K562 (cell line): Measurements from ENCODE around the gene POC5. TPM values are rescaled to one million over a fixed set of nuclear protein-coding genes. Genes with fewer than 3 reads are reported as not detected.

Experiments
- CBX8 ChIP-seq: fragments of 200-600 bp; sonication (generic); IDR thresholded peaks from 2 replicates; pipeline ENCODE4 v1.6.1; 2012; ENCODE audit warnings: borderline replicate concordance, mixed run types, low read depth, mild to moderate bottlenecking, moderate library complexity, mixed read lengths, low read length, control low read depth, inconsistent platforms; ENCODE audit not compliant: poor library complexity, severe bottlenecking; ENCODE audit errors: extremely low read depth
- EZH2 ChIP-seq: IDR thresholded peaks from 2 replicates; pipeline ENCODE4 v1.6.1; 2012; ENCODE audit warnings: low read depth, mild to moderate bottlenecking, inconsistent platforms, low read length, borderline replicate concordance
- FOXK1 ChIP-seq: sonication (generic); formaldehyde crosslinking; IDR thresholded peaks from 2 replicates; pipeline ENCODE4 v1.8.0; 2022; ENCODE audit warnings: missing genetic modification reagents, mild to moderate bottlenecking, borderline replicate concordance
- MAZ ChIP-seq, 2 experiments: fragments of 450-650 bp in 1 of 2; sonication (generic) in 1 of 2; formaldehyde crosslinking; IDR thresholded peaks in 1 of 2; conservative IDR thresholded peaks in 1 of 2; 2 replicates each; pipeline versions ENCODE4 v1.4.0 to v1.5.0; 2020; ENCODE audit warnings: mild to moderate bottlenecking in 1 of 2, missing genetic modification reagents in 1 of 2
- MTA2 ChIP-seq: fragments of 450-650 bp; IDR thresholded peaks from 2 replicates; pipeline ENCODE4 v1.6.1; 2016; ENCODE audit warnings: low read depth
- NBN ChIP-seq: fragments of 450-650 bp; IDR thresholded peaks from 2 replicates; pipeline ENCODE4 v1.6.1; 2016; ENCODE audit warnings: low read depth, mild to moderate bottlenecking
- OTX1 ChIP-seq: fragments of 450-650 bp; formaldehyde crosslinking; IDR thresholded peaks from 2 replicates; pipeline ENCODE4 v1.4.0; 2022; ENCODE audit warnings: mild to moderate bottlenecking
- PHTF2 ChIP-seq: fragments of 250-450 bp; sonication (Bioruptor Pico); IDR thresholded peaks from 2 replicates; pipeline ENCODE4 v1.5.0; 2021; ENCODE audit warnings: mild to moderate bottlenecking
- RNF2 ChIP-seq: sonication (generic); IDR thresholded peaks from 2 replicates; pipeline ENCODE4 v1.6.1; 2016
- SIX5 ChIP-seq, 2 experiments: IDR thresholded peaks; 2 replicates each; pipeline ENCODE4 v1.6.1; 2011; ENCODE audit warnings: low read length in 2 of 2, borderline replicate concordance in 1 of 2, low read depth in 1 of 2, mild to moderate bottlenecking in 1 of 2, moderate library complexity in 1 of 2; ENCODE audit not compliant: insufficient read depth in 1 of 2
- XRCC3 ChIP-seq: fragments of 450-650 bp; IDR thresholded peaks from 2 replicates; pipeline ENCODE4 v1.6.1; 2017; ENCODE audit warnings: mild to moderate bottlenecking, moderate library complexity
- ZNF133 ChIP-seq: fragments of 250-450 bp; sonication (Bioruptor Pico); IDR thresholded peaks from 2 replicates; pipeline ENCODE4 v1.4.0; 2020; ENCODE audit warnings: mild to moderate bottlenecking
- ZNF785 ChIP-seq: fragments of 250-450 bp; sonication (Bioruptor Pico); IDR thresholded peaks from 2 replicates; pipeline ENCODE4 v1.4.0; 2020; ENCODE audit warnings: mild to moderate bottlenecking
- polyA plus RNA-seq, 8 experiments: library from polyadenylated mRNA; depleted of rRNA in 4 of 8; stranded (reverse) in 5 of 8; unstranded in 3 of 8; fragments of >200 nt; fragmentation: Nextera tagmentation in 2 of 8; fragmentation: Illumina TruSeq in 1 of 8; extraction: Ambion mirVana in 2 of 8; extraction: Trizol in 1 of 8; gene quantifications; 2 replicates each; pipeline versions ENCODE4 v1.2.1 to v1.2.3, GENCODE V29; 2011 to 2014; ENCODE audit warnings: inconsistent platforms in 1 of 8, missing spikeins in 1 of 8
- total RNA-seq, 7 experiments: library from RNA; depleted of rRNA in 6 of 7; stranded (reverse); fragments of >200 nt in 6 of 7; fragmentation: Illumina TruSeq in 2 of 7; extraction: Trizol in 2 of 7; gene quantifications; 2 replicates each; pipeline versions ENCODE4 v1.2.1 to v1.2.3, GENCODE V29; 2011 to 2021; ENCODE audit warnings: low replicate concordance in 1 of 7
- TF ChIP-seq, protein P1 (sequence below): IDR thresholded peaks from 3 replicates; pipeline ENCODE4 v1.6.1; 2011; ENCODE audit warnings: borderline replicate concordance, mild to moderate bottlenecking, moderate library complexity; ENCODE audit not compliant: insufficient read length; ENCODE audit errors: extremely low read depth
- TF ChIP-seq, protein P2 (sequence below), 2 experiments: IDR thresholded peaks; 2 replicates each; pipeline ENCODE4 v1.6.1; 2011; ENCODE audit warnings: borderline replicate concordance in 1 of 2, control low read depth in 1 of 2, low read depth in 1 of 2, low read length in 1 of 2, mild to moderate bottlenecking in 1 of 2, mixed read lengths in 1 of 2, moderate library complexity in 1 of 2; ENCODE audit not compliant: insufficient read depth in 1 of 2, insufficient read length in 1 of 2, poor library complexity in 1 of 2, severe bottlenecking in 1 of 2; ENCODE audit errors: extremely low read depth in 1 of 2
- TF ChIP-seq, protein P3 (sequence below): fragments of 450-650 bp; formaldehyde crosslinking; IDR thresholded peaks from 2 replicates; pipeline ENCODE4 v1.4.0; 2020; ENCODE audit warnings: mild to moderate bottlenecking, moderate library complexity
- TF ChIP-seq, protein P4 (sequence below): fragments of 450-650 bp; formaldehyde crosslinking; IDR thresholded peaks from 2 replicates; pipeline ENCODE4 v1.4.0; 2022; ENCODE audit warnings: missing genetic modification characterization
- TF ChIP-seq, protein P5 (sequence below): sonication (generic); formaldehyde crosslinking; IDR thresholded peaks from 2 replicates; pipeline ENCODE4 v1.4.0; 2020; ENCODE audit warnings: mild to moderate bottlenecking, missing genetic modification reagents

Gene POC5
- total and polyA plus RNA-seq, 9 of the 15 experiments (the other 6 are each of a cell fraction or from before 2014, with no cell fraction given): 14.5 to 38.2 (median 27.0) TPM

DNA sequence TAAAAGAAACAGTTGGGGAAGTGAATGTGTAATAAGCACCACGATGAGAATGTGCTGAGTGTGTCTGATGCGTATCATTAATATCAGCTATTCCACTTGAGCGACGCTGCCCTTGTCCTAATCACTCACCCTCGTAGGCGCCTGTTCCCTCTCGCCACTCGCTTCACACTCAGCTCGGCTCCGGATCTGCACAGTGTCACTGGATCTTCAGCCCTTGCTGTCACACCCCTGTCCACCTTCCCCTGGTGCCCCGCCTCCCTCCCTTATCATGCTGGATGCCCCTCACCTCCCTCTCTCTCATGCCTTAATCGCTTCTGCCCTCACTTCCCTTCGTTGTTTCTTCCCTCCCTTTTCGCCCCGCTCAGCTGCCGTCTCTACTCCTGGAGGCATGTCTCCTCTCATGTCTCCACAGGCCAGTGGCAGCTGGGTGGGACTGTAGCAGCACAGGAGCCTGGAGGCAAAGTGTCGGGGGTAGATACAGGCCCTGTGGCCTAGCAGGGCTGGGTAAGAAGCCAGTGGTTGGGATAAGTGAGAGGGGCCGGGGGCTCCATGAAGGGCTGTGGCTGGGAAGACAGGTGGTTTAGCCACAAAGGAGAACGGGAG, 62.4 kb downstream of the POC5 start (continued):
- TF ChIP-seq, protein P1, sequence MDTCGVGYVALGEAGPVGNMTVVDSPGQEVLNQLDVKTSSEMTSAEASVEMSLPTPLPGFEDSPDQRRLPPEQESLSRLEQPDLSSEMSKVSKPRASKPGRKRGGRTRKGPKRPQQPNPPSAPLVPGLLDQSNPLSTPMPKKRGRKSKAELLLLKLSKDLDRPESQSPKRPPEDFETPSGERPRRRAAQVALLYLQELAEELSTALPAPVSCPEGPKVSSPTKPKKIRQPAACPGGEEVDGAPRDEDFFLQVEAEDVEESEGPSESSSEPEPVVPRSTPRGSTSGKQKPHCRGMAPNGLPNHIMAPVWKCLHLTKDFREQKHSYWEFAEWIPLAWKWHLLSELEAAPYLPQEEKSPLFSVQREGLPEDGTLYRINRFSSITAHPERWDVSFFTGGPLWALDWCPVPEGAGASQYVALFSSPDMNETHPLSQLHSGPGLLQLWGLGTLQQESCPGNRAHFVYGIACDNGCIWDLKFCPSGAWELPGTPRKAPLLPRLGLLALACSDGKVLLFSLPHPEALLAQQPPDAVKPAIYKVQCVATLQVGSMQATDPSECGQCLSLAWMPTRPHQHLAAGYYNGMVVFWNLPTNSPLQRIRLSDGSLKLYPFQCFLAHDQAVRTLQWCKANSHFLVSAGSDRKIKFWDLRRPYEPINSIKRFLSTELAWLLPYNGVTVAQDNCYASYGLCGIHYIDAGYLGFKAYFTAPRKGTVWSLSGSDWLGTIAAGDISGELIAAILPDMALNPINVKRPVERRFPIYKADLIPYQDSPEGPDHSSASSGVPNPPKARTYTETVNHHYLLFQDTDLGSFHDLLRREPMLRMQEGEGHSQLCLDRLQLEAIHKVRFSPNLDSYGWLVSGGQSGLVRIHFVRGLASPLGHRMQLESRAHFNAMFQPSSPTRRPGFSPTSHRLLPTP: no peak
- TF ChIP-seq SIX5 (IDR thresholded peaks at IDR 0.05; ENCODE audit: borderline replicate concordance in 1 of 2, insufficient read depth in 1 of 2, low read depth in 1 of 2, low read length in 2 of 2) (no peak), EZH2 (no peak), CBX8 (no peak), PHTF2 (CRISPR knock-in tag) (no peak), ZNF133 (CRISPR knock-in tag) (no peak), FOXK1 (no peak), RNF2 (no peak), ZNF785 (CRISPR knock-in tag) (no peak), MAZ (CRISPR knock-in tag; conservative IDR thresholded peaks at IDR 0.05 in 1 of 2, IDR thresholded peaks at IDR 0.05 in 1 of 2) (no peak), NBN (no peak), XRCC3 (no peak), OTX1 (CRISPR knock-in tag) (no peak), MTA2 (no peak)
- TF ChIP-seq, protein P2, sequence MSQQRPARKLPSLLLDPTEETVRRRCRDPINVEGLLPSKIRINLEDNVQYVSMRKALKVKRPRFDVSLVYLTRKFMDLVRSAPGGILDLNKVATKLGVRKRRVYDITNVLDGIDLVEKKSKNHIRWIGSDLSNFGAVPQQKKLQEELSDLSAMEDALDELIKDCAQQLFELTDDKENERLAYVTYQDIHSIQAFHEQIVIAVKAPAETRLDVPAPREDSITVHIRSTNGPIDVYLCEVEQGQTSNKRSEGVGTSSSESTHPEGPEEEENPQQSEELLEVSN (IDR thresholded peaks at IDR 0.05; ENCODE audit: borderline replicate concordance in 1 of 2, extremely low read depth in 1 of 2, insufficient read depth in 1 of 2, insufficient read length in 1 of 2, low read depth in 1 of 2, low read length in 1 of 2, poor library complexity in 1 of 2, severe bottlenecking in 1 of 2): peak; percentile 16 to 29
- TF ChIP-seq, protein P3, sequence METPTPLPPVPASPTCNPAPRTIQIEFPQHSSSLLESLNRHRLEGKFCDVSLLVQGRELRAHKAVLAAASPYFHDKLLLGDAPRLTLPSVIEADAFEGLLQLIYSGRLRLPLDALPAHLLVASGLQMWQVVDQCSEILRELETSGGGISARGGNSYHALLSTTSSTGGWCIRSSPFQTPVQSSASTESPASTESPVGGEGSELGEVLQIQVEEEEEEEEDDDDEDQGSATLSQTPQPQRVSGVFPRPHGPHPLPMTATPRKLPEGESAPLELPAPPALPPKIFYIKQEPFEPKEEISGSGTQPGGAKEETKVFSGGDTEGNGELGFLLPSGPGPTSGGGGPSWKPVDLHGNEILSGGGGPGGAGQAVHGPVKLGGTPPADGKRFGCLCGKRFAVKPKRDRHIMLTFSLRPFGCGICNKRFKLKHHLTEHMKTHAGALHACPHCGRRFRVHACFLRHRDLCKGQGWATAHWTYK (CRISPR knock-in tag): no peak
- TF ChIP-seq, protein P4, sequence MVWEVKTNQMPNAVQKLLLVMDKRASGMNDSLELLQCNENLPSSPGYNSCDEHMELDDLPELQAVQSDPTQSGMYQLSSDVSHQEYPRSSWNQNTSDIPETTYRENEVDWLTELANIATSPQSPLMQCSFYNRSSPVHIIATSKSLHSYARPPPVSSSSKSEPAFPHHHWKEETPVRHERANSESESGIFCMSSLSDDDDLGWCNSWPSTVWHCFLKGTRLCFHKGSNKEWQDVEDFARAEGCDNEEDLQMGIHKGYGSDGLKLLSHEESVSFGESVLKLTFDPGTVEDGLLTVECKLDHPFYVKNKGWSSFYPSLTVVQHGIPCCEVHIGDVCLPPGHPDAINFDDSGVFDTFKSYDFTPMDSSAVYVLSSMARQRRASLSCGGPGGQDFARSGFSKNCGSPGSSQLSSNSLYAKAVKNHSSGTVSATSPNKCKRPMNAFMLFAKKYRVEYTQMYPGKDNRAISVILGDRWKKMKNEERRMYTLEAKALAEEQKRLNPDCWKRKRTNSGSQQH: no peak
- TF ChIP-seq, protein P5, sequence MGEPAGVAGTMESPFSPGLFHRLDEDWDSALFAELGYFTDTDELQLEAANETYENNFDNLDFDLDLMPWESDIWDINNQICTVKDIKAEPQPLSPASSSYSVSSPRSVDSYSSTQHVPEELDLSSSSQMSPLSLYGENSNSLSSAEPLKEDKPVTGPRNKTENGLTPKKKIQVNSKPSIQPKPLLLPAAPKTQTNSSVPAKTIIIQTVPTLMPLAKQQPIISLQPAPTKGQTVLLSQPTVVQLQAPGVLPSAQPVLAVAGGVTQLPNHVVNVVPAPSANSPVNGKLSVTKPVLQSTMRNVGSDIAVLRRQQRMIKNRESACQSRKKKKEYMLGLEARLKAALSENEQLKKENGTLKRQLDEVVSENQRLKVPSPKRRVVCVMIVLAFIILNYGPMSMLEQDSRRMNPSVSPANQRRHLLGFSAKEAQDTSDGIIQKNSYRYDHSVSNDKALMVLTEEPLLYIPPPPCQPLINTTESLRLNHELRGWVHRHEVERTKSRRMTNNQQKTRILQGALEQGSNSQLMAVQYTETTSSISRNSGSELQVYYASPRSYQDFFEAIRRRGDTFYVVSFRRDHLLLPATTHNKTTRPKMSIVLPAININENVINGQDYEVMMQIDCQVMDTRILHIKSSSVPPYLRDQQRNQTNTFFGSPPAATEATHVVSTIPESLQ: no peak
